Sigmoid colon (tissue), 4 donors: ENCODE results near the gene AP3B2.

Source experiments
- EP300 ChIP-seq, 4 donors: sonication (generic); formaldehyde crosslinking; IDR thresholded peaks; one replicate each; pipeline ENCODE4 v1.6.1; 2017; ENCODE audit warnings: antibody characterized with exemption in 4 of 4
- POLR2A ChIP-seq, 2 donors: fragments of 450-650 bp; IDR thresholded peaks; one replicate each; pipeline ENCODE4 v1.6.1; 2016; ENCODE audit warnings: antibody characterized with exemption in 2 of 2, mild to moderate bottlenecking in 2 of 2, moderate library complexity in 2 of 2
- POLR2AphosphoS5 ChIP-seq, 4 donors: sonication (generic); formaldehyde crosslinking; IDR thresholded peaks; one replicate each; pipeline ENCODE4 v1.6.1; 2017; ENCODE audit warnings: antibody characterized with exemption in 4 of 4
- TF ChIP-seq, protein P1 (sequence below), 4 experiments: fragments of 450-650 bp in 3 of 4; fragments of 200-600 bp in 1 of 4; IDR thresholded peaks; one replicate each; pipeline ENCODE4 v1.5.1; 2016 to 2019; ENCODE audit warnings: antibody characterized with exemption in 4 of 4, mild to moderate bottlenecking in 3 of 4, moderate library complexity in 2 of 4

DNA sequence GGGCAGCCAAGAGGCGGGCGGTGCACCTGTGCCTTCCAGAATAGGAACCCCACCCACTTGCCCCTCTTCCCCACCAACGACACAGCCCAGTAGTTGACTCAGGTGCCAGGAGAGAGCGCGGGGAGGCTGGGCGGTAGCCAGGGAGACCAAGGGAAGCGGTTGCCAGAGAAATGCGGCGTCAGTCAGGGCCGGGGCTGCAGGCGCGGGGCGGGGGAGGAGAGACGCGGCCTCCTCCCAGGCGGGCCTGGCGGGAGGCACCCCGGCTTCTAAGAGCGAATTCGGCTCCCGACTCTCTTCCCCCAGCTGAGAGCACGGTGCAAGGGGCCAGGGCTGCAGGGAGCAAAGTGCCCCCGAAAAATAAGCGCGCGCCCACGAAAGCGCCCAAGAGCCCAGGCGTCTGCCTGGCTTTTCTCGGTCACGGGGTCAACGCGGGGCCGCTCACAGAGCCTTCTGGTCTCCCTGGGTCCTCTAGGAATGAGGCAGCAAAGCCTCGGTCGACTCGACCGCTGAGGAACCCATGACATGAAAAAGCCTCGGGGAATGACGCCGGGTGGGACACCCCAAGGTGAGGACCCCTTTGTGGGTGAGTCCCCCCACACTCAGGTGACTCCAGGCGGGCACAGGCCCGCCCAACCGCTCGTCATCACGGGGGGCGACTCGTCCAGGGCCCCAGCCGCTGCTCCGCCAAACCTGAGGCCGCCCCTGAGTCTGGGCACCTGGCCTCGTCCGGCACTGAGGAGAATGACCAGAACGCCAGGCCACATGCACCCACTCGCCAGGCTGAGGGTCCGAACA lies 63.2 kb downstream of the AP3B2 start:
- TF ChIP-seq POLR2A (IDR thresholded peaks at IDR 0.05) (no peak), POLR2AphosphoS5 (IDR thresholded peaks at IDR 0.05) (no peak), EP300 (IDR thresholded peaks at IDR 0.05) (no peak)
- TF ChIP-seq, protein P1, sequence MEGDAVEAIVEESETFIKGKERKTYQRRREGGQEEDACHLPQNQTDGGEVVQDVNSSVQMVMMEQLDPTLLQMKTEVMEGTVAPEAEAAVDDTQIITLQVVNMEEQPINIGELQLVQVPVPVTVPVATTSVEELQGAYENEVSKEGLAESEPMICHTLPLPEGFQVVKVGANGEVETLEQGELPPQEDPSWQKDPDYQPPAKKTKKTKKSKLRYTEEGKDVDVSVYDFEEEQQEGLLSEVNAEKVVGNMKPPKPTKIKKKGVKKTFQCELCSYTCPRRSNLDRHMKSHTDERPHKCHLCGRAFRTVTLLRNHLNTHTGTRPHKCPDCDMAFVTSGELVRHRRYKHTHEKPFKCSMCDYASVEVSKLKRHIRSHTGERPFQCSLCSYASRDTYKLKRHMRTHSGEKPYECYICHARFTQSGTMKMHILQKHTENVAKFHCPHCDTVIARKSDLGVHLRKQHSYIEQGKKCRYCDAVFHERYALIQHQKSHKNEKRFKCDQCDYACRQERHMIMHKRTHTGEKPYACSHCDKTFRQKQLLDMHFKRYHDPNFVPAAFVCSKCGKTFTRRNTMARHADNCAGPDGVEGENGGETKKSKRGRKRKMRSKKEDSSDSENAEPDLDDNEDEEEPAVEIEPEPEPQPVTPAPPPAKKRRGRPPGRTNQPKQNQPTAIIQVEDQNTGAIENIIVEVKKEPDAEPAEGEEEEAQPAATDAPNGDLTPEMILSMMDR (IDR thresholded peaks at IDR 0.05): no peak
